ENCODE measurements around the gene GALNTL6.
"Not testable (repeated sequence)": the region's sequence is repeated elsewhere in the genome, so short reads cannot be mapped to it uniquely, and the experiment has no call there.

The GALNTL6 gene

DNA sequence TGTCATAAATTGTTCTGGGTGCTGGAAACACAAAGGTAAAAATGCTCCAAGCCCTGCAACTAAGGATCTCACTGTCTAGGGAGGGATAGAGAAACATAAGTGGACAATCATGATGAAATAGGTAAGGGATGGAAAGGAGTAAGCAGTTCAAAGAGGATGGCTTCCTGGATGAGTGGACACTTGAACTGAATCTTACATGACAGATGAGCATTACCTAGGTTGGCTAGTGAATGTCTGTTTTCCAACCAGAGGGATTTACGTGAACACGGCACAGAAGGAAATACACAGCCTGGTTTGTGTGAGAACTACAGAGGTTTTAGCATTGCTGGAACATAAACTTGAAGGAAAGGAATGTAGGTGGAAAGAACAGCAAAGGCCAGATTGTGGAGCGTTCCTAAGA lies 1205.2 kb downstream of the GALNTL6 start:
- TF ChIP-seq, protein P1, sequence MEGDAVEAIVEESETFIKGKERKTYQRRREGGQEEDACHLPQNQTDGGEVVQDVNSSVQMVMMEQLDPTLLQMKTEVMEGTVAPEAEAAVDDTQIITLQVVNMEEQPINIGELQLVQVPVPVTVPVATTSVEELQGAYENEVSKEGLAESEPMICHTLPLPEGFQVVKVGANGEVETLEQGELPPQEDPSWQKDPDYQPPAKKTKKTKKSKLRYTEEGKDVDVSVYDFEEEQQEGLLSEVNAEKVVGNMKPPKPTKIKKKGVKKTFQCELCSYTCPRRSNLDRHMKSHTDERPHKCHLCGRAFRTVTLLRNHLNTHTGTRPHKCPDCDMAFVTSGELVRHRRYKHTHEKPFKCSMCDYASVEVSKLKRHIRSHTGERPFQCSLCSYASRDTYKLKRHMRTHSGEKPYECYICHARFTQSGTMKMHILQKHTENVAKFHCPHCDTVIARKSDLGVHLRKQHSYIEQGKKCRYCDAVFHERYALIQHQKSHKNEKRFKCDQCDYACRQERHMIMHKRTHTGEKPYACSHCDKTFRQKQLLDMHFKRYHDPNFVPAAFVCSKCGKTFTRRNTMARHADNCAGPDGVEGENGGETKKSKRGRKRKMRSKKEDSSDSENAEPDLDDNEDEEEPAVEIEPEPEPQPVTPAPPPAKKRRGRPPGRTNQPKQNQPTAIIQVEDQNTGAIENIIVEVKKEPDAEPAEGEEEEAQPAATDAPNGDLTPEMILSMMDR (IDR thresholded peaks at IDR 0.05; ENCODE audit: low read depth, low read length, missing control alignments), result no peak
- DNase-seq (ENCODE audit: extremely low read depth, low read depth), result no peak
- H3K4me3 ChIP-seq (replicated peaks; ENCODE audit: low read depth, low read length), result no peak overlapping the region

- no peak overlapping the region for H3K4me3 ChIP-seq (replicated peaks; ENCODE audit: low read depth, low read length)
- TF ChIP-seq, protein P1 (IDR thresholded peaks at IDR 0.05; ENCODE audit: low read depth, low read length, missing control alignments), result no peak
- no peak for DNase-seq (ENCODE audit: extremely low read depth, low read depth)
Observed at GRCh38 chr4:173019664-173020063, 1206.5 kb downstream of the GALNTL6 start.

DNA sequence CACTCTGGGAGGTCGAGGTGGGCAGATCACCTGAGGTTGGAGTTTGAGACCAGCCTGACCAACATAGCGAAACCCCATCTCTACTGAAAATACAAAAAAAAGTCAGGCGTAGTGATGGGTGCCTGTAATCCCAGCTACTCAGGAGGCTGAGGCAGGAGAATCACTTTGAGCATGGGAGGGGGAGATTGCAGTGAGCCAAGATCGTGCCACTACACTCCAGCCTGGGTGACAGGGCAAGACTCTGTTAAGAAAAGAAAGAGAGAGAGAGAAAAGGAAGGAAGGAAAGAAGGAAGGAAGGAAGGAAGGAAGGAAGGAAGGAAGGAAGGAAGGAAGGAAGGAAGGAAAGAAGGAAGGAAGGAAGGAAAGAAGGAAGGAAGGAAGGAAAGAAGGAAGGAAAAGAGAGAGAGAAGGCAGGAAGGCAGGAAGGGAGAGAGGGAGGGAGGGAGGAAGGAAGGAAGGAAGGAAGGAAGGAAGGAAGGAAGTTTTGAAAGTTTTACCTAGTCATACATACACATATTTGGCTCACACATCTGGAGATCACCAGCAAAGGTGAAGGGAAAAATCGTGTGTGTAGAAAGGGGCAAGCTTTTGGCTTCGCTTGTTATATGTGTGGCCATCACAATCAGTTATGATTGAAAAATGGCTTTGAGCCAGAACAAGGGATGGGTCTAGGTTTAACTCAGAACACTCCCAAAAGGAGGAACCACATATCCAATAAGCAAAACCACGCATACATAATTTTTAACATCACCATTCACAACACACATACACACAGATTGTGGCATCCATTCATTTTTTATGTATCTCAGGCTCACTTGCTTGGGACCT lies 1208.8 kb downstream of the GALNTL6 start:
- not testable (repeated sequence) for H3K4me3 ChIP-seq (replicated peaks; ENCODE audit: low read depth, low read length); DNase-seq (ENCODE audit: extremely low read depth, low read depth)

DNA sequence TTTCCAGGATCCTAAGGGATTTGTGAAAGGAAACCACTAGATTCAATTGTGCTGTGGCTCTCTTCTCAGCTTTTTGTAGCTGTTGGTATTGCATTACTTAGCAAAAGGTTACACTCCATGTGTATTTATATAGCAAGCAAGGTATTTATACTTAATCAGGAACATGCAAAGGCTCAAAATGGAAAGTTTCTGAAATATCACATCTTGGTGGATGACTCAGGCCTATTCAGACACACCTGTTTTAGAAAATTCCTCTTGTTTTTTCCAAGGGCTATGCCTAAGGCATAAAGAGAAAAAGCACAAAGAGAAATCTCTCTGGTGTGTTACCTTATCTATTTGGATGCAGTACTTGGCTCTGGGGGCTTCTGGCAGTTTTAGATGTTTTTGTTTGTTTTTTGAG lies 1211.0 kb downstream of the GALNTL6 start:
- no peak overlapping the region for H3K4me3 ChIP-seq (replicated peaks; ENCODE audit: low read depth, low read length)
- no peak for DNase-seq (ENCODE audit: extremely low read depth, low read depth)
- TF ChIP-seq, protein P1 (IDR thresholded peaks at IDR 0.05; ENCODE audit: low read depth, low read length, missing control alignments), result no peak

DNA sequence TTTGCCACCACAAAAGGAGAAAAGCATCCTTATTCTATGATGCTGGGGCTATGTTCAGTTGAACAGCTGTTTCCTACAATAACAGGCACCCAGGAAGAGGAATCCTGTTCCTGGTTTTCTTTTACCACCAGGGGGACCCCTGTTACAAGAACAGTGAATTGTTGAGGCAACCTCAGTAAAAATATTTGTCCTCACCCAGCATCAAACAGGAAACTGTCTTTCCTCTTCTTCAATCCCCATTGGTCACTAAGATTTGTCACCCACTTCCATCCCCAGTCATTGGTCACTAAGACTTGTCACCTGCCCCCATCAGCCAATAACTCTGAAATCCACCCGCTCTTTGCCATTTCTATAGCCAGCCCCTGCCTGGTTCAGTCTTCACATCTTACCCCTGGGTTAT lies 1211.9 kb downstream of the GALNTL6 start:
- DNase-seq (ENCODE audit: extremely low read depth, low read depth), result peak; percentile 47
- H3K4me3 ChIP-seq (replicated peaks; ENCODE audit: low read depth, low read length), result no peak overlapping the region
- TF ChIP-seq, protein P1 (IDR thresholded peaks at IDR 0.05; ENCODE audit: low read depth, low read length, missing control alignments), result peak; percentile 62

GRCh38 chr4:173037242-173037641 lies 1224.0 kb downstream of the GALNTL6 start:
- H3K4me3 ChIP-seq (replicated peaks; ENCODE audit: low read depth, low read length), result no peak overlapping the region
- TF ChIP-seq, protein P1 (IDR thresholded peaks at IDR 0.05; ENCODE audit: low read depth, low read length, missing control alignments), result no peak
- no peak for DNase-seq (ENCODE audit: extremely low read depth, low read depth)

DNA sequence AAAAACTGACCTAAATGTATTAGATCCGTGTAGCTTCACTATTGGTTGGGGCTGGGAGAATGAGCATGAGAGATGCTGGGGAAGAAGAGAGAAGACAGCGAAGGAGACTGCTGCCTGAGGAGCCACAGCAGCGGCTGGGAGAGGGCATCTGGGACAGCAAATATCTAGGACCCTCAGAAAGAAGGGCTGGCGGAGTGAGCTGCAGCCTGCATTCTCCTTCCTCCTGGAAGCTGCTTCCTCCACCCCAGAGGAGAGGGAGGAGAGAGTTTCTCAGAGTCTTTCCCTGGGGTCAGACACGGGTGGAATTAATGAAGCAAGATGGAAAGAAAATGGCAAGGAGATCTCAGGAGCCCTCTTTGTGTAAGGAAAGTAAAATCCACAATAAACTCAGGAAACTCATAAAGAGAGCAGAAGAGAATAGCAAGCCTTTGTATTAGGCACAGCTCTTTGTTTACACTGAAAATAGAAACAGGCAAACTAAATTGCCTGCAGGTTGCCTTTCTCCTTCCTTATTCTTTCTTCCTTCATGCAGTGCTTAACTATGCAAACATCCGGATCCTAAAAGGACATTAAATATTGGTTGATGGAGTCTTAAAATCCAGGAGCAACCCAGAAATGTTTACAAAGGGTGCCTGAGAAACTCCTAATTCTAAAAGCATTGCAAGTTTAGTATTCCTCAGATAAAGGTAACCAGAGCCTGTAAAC lies 1225.1 kb downstream of the GALNTL6 start:
- TF ChIP-seq, protein P1 (IDR thresholded peaks at IDR 0.05; ENCODE audit: low read depth, low read length, missing control alignments), result no peak
- no peak overlapping the region for H3K4me3 ChIP-seq (replicated peaks; ENCODE audit: low read depth, low read length)
- DNase-seq (ENCODE audit: extremely low read depth, low read depth), result no peak
